Measurements from ENCODE around the gene FBXL14. TPM values are rescaled to one million over a fixed set of nuclear protein-coding genes. Genes with fewer than 3 reads are reported as not detected.

FBXL14 gene
- total and polyA plus RNA-seq, 9 of the 15 experiments (the other 6 are each of a cell fraction or from before 2014, with no cell fraction given) = 0.13 to 9.8 (median 3.3) TPM

DNA sequence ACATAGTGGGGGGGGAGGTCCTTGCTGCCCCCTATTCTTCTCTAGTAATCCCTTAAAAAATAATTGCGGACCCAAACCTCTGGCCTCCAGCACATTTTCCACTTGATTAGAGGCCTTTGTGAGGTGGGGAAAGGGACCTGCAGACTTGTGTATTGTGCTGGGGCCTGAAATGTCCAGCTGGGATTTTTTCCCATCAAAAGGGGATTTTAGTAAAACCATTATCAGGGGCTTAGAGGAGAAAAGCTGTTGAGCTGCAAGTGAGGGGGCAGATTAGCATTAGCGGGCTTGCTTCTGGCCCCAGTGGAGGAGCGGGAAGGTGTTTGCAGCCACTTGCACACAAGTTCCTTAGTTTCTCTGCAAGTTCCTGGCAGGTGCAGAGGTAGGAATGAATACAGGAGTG lies 13.9 kb downstream of the FBXL14 start (continued):
- TF ChIP-seq, protein P1, sequence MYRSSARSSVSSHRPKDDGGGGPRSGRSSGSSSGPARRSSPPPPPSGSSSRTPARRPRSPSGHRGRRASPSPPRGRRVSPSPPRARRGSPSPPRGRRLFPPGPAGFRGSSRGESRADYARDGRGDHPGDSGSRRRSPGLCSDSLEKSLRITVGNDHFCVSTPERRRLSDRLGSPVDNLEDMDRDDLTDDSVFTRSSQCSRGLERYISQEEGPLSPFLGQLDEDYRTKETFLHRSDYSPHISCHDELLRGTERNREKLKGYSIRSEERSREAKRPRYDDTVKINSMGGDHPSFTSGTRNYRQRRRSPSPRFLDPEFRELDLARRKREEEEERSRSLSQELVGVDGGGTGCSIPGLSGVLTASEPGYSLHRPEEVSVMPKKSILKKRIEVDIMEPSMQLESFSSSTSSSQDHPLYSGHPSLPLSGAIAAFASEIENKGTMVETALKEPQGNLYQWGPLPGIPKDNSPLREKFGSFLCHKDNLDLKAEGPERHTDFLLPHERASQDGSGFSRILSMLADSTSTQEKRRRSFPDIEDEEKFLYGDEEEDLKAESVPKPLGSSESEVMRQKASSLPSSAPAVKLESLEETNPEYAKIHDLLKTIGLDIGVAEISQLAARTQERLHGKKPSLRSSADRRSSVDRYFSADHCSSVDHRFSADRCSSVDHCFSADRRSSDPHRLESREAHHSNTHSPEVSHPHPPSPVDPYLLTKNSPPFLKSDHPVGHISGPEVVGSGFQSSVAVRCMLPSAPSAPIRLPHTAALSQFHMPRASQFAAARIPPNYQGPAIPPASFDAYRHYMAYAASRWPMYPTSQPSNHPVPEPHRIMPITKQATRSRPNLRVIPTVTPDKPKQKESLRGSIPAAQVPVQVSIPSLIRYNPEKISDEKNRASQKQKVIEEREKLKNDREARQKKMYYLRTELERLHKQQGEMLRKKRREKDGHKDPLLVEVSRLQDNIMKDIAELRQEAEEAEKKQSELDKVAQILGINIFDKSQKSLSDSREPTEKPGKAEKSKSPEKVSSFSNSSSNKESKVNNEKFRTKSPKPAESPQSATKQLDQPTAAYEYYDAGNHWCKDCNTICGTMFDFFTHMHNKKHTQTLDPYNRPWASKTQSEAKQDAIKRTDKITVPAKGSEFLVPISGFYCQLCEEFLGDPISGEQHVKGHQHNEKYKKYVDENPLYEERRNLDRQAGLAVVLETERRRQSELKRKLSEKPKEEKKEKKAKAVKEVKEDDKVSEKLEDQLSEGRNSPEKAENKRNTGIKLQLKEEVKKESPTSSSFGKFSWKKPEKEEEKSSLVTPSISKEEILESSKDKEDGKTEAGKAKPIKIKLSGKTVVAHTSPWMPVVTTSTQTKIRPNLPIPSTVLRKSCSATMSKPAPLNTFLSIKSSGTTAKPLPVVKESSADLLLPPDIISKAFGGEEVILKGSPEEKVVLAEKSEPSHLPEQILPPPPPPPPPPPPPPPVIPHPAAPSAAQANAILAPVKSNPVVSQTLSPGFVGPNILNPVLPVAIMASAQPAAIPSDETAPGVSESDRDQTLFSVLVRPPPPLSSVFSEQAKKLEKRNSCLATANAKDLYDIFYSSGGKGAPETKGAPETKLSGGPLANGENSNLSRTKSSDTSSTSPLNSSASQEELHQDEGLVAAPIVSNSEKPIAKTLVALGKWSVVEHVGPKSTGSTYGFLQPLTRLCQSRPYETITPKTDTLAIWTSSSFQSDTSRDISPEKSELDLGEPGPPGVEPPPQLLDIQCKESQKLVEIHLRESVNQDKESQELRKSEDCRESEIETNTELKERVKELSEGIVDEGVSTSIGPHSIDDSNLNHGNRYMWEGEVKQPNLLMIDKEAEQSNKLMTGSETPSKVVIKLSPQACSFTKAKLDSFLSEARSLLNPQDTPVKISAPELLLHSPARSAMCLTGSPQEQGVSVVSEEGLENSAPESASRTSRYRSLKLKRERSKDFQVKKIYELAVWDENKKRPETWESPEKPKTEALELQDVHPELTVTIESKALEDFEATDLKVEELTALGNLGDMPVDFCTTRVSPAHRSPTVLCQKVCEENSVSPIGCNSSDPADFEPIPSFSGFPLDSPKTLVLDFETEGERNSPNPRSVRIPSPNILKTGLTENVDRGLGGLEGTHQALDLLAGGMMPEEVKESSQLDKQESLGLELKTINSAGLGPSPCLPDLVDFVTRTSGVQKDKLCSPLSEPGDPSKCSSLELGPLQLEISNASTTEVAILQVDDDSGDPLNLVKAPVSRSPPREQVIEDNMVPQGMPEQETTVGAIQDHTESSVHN (IDR thresholded peaks at IDR 0.05; ENCODE audit: borderline replicate concordance in 1 of 2, low read depth in 1 of 2) = no peak
- TF ChIP-seq FOXJ3 (CRISPR knock-in tag; IDR thresholded peaks at IDR 0.05) (no peak), RBM15 (IDR thresholded peaks at IDR 0.05; ENCODE audit: insufficient read depth, low read length) (no peak), BRD4 (IDR thresholded peaks at IDR 0.05) (no peak), ZC3H4 (CRISPR knock-in tag; IDR thresholded peaks at IDR 0.05; ENCODE audit: borderline replicate concordance) (no peak), PPARD (CRISPR knock-in tag; IDR thresholded peaks at IDR 0.05) (no peak), PRPF4 (IDR thresholded peaks at IDR 0.05; ENCODE audit: insufficient read depth, low read depth, low read length, poor library complexity, severe bottlenecking) (no peak), TAF15 (IDR thresholded peaks at IDR 0.05; ENCODE audit: low read depth, low read length) (no peak), PHF20 (IDR thresholded peaks at IDR 0.05; ENCODE audit: partially characterized antibody) (no peak), PTTG1 (tag; IDR thresholded peaks at IDR 0.05; ENCODE audit: low read depth) (no peak), ELF1 (tag; IDR thresholded peaks at IDR 0.05) (no peak)
- TF ChIP-seq, protein P2, sequence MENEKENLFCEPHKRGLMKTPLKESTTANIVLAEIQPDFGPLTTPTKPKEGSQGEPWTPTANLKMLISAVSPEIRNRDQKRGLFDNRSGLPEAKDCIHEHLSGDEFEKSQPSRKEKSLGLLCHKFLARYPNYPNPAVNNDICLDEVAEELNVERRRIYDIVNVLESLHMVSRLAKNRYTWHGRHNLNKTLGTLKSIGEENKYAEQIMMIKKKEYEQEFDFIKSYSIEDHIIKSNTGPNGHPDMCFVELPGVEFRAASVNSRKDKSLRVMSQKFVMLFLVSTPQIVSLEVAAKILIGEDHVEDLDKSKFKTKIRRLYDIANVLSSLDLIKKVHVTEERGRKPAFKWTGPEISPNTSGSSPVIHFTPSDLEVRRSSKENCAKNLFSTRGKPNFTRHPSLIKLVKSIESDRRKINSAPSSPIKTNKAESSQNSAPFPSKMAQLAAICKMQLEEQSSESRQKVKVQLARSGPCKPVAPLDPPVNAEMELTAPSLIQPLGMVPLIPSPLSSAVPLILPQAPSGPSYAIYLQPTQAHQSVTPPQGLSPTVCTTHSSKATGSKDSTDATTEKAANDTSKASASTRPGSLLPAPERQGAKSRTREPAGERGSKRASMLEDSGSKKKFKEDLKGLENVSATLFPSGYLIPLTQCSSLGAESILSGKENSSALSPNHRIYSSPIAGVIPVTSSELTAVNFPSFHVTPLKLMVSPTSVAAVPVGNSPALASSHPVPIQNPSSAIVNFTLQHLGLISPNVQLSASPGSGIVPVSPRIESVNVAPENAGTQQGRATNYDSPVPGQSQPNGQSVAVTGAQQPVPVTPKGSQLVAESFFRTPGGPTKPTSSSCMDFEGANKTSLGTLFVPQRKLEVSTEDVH (IDR thresholded peaks at IDR 0.05; ENCODE audit: low read depth, partially characterized antibody) = no peak
